ENCODE data around the gene CRMP1.

- TF ChIP-seq CTCF (conservative IDR thresholded peaks at IDR 0.05) (no peak), EZH2 (IDR thresholded peaks at IDR 0.05; ENCODE audit: low read depth) (no peak)
These were observed 47.6 kb downstream of the CRMP1 start for GRCh38 chr4:5845035-5845905.

Measured in PC-9 (cell line).